PFSK-1 (cell line): Measurements from ENCODE around the gene ZNF366.

ENCODE experiments used
- FOXP2 ChIP-seq: optimal IDR thresholded peaks from 2 replicates; pipeline ENCODE3; 2011; ENCODE audit warnings: borderline replicate concordance, control low read depth, inconsistent platforms; ENCODE audit not compliant: insufficient read depth; ENCODE audit errors: extremely low read length, extremely low read depth
- POLR2AphosphoS5 ChIP-seq: IDR thresholded peaks from 2 replicates; pipeline ENCODE4 v1.6.1; 2012; ENCODE audit warnings: low read depth, mild to moderate bottlenecking, control low read depth, low read length, moderate library complexity
- SIN3A ChIP-seq: IDR thresholded peaks from 2 replicates; pipeline ENCODE4 v1.6.1; 2012; ENCODE audit warnings: mild to moderate bottlenecking, low read length, moderate library complexity, borderline replicate concordance; ENCODE audit not compliant: insufficient read depth
- TAF1 ChIP-seq: IDR thresholded peaks from 2 replicates; pipeline ENCODE4 v1.6.1; 2012; ENCODE audit warnings: low read length, control low read depth, borderline replicate concordance; ENCODE audit not compliant: insufficient read depth
- TF ChIP-seq, protein P1 (sequence below), 2 experiments: IDR thresholded peaks; 2 replicates each; pipeline versions ENCODE4 v1.6.1 to v1.8.0; 2011 to 2012; ENCODE audit warnings: low read depth in 2 of 2, low read length in 2 of 2, control low read depth in 1 of 2, inconsistent platforms in 1 of 2, mild to moderate bottlenecking in 1 of 2, moderate library complexity in 1 of 2; ENCODE audit not compliant: insufficient read depth in 1 of 2

ZNF366 gene

DNA sequence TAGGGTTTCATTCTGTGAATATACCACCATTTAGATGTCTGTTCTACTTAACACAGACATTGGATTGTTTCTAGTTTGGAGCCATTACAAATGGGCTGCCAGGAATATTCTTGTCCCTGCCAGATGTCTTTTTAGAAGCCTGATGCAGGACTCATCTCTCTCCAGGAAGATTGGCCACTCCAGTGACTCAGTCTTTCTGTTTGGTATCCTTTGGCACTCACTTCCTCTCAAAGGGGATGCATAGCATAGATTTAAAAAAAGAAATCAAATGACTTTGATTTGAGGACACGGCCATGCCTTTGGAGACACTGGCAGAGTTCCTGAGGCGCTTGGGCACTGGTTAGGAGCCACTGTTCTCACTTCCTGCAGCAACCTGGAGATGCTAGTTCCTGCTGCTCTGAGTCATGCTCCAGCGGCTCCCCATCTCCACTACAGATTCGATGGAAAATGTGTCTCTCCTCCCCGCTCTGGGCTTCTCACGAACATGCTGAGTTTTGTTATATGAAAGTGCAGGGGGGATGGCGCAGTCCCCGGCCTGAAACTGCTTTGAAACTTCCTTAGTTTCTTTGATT, 3.5 kb upstream of the ZNF366 start:
- no peak for TF ChIP-seq TAF1
- no peak for TF ChIP-seq SIN3A
- no peak for TF ChIP-seq FOXP2
- TF ChIP-seq, protein P1, sequence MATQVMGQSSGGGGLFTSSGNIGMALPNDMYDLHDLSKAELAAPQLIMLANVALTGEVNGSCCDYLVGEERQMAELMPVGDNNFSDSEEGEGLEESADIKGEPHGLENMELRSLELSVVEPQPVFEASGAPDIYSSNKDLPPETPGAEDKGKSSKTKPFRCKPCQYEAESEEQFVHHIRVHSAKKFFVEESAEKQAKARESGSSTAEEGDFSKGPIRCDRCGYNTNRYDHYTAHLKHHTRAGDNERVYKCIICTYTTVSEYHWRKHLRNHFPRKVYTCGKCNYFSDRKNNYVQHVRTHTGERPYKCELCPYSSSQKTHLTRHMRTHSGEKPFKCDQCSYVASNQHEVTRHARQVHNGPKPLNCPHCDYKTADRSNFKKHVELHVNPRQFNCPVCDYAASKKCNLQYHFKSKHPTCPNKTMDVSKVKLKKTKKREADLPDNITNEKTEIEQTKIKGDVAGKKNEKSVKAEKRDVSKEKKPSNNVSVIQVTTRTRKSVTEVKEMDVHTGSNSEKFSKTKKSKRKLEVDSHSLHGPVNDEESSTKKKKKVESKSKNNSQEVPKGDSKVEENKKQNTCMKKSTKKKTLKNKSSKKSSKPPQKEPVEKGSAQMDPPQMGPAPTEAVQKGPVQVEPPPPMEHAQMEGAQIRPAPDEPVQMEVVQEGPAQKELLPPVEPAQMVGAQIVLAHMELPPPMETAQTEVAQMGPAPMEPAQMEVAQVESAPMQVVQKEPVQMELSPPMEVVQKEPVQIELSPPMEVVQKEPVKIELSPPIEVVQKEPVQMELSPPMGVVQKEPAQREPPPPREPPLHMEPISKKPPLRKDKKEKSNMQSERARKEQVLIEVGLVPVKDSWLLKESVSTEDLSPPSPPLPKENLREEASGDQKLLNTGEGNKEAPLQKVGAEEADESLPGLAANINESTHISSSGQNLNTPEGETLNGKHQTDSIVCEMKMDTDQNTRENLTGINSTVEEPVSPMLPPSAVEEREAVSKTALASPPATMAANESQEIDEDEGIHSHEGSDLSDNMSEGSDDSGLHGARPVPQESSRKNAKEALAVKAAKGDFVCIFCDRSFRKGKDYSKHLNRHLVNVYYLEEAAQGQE (IDR thresholded peaks at IDR 0.05; ENCODE audit: insufficient read depth in 1 of 2, low read depth in 2 of 2, low read length in 2 of 2), result no peak

GRCh38 chr5:72509401-72509800, 2.2 kb upstream of the ZNF366 start:
- TF ChIP-seq SIN3A, result no peak
- no peak for TF ChIP-seq POLR2AphosphoS5

- TF ChIP-seq FOXP2 (no peak), TAF1 (no peak), SIN3A (no peak), POLR2AphosphoS5 (no peak)
- TF ChIP-seq, protein P1 (IDR thresholded peaks at IDR 0.05; ENCODE audit: insufficient read depth in 1 of 2, low read depth in 2 of 2, low read length in 2 of 2), result no peak
These were observed 1.3 kb upstream of the ZNF366 start for GRCh38 chr5:72508241-72509170.

DNA sequence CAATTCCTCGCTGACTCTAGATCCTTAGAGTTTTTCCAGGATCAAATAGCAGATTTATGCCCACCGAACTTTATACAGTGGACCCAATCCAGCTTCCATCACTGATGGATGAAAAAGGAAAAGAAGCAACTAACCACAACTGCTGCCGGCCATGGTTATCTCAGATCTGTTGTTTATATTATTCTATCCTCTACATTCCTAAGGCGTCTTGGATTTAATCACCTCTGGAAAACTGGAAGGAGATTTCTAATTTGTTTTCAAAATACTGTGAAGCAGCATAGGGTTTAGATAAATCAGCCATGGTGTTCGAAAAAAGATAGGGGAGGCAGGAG, 663 bp upstream of the ZNF366 start:
- TF ChIP-seq, protein P1 (IDR thresholded peaks at IDR 0.05; ENCODE audit: insufficient read depth in 1 of 2, low read depth in 2 of 2, low read length in 2 of 2), result no peak
- TF ChIP-seq SIN3A, result no peak
- TF ChIP-seq TAF1, result no peak
- no peak for TF ChIP-seq FOXP2
- TF ChIP-seq POLR2AphosphoS5, result no peak

DNA sequence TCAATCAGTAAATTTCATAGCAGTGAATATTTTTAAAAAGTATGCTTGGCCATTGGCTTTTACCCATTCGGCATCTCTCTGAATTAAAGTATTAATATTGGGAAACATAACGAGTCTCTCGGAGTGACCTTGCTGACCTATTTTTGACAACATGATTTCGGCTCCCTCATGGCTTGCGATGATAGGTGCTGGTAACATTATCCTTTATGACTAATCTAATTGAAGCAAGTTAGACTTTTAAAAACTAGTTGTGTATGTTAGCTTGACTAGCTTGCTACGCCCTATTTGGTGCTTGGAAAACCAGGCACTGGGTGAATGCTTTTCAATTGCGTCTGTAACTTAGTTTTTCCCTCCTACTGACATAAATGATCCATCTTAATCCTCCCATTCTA, 1.1 kb downstream of the ZNF366 start:
- no peak for TF ChIP-seq POLR2AphosphoS5
- no peak for TF ChIP-seq TAF1
- TF ChIP-seq, protein P1 (IDR thresholded peaks at IDR 0.05; ENCODE audit: insufficient read depth in 1 of 2, low read depth in 2 of 2, low read length in 2 of 2), result no peak
- TF ChIP-seq FOXP2, result no peak
- TF ChIP-seq SIN3A, result no peak
